DND-41 (cell line): ENCODE results near the gene RGS12.
A peak's percentile ranks its signal among the peaks of the same experiment; 100 is the strongest.

Experiments used
- ATAC-seq: fragments of 200-7000 bp; cut with Tn5 transposase; 3 replicates; pipeline ENCODE4 v1.9.1; 2021; ENCODE audit warnings: low read depth; ENCODE audit not compliant: insufficient read depth
- DNase-seq: peaks from one replicate; pipeline ENCODE4 v3.0.0-alpha.2; 2020
- H2AFZ ChIP-seq: 2 replicates; pipeline ENCODE4 v1.6.0; 2012; ENCODE audit warnings: low read depth, low read length
- H3K27ac ChIP-seq: 2 replicates; pipeline ENCODE4 v1.5.1; 2012; ENCODE audit warnings: low read length, inconsistent platforms
- H3K27me3 ChIP-seq: fragments of 200-600 bp; sonication (generic); 2 replicates; pipeline ENCODE4 v1.6.0; 2012; ENCODE audit warnings: low read length, mild to moderate bottlenecking, inconsistent platforms; ENCODE audit not compliant: insufficient read depth, poor library complexity
- H3K36me3 ChIP-seq: 2 replicates; pipeline ENCODE4 v1.5.1; 2012; ENCODE audit warnings: low read length, inconsistent platforms; ENCODE audit not compliant: insufficient read depth
- H3K4me1 ChIP-seq: 2 replicates; pipeline ENCODE4 v1.5.1; 2012; ENCODE audit warnings: mild to moderate bottlenecking, low read length; ENCODE audit not compliant: insufficient read depth
- H3K4me2 ChIP-seq: 2 replicates; pipeline ENCODE4 v1.6.0; 2012; ENCODE audit warnings: mild to moderate bottlenecking, moderate library complexity, low read length, inconsistent platforms; ENCODE audit not compliant: insufficient read depth
- H3K4me3 ChIP-seq, 2 experiments: fragments of 200-600 bp in 1 of 2; shearing (Covaris generic) in 1 of 2; 2 replicates each; pipeline ENCODE4 v1.5.1; 2012 to 2016; ENCODE audit warnings: inconsistent platforms in 2 of 2, low read length in 2 of 2, mild to moderate bottlenecking in 2 of 2, low read depth in 1 of 2, moderate library complexity in 1 of 2
- H3K79me2 ChIP-seq: 2 replicates; pipeline ENCODE4 v1.6.0; 2012; ENCODE audit warnings: low read length, inconsistent platforms; ENCODE audit not compliant: insufficient read depth
- H3K9ac ChIP-seq: 2 replicates; pipeline ENCODE4 v1.6.0; 2012; ENCODE audit warnings: low read depth, mild to moderate bottlenecking, inconsistent platforms, low read length, moderate library complexity
- H3K9me3 ChIP-seq: 2 replicates; pipeline ENCODE4 v1.5.1; 2012; ENCODE audit warnings: low read length, moderate library complexity, mild to moderate bottlenecking, inconsistent platforms; ENCODE audit not compliant: insufficient read depth, severe bottlenecking
- H4K20me1 ChIP-seq: 2 replicates; pipeline ENCODE4 v1.6.0; 2012; ENCODE audit warnings: low read length; ENCODE audit not compliant: insufficient read depth
- CTCF ChIP-seq: IDR thresholded peaks from 2 replicates; pipeline ENCODE4 v1.5.1; 2012; ENCODE audit warnings: borderline replicate concordance, low read length, moderate library complexity, mild to moderate bottlenecking; ENCODE audit not compliant: poor library complexity, severe bottlenecking; ENCODE audit errors: extremely low read depth
- EZH2 ChIP-seq: IDR thresholded peaks from 3 replicates; pipeline ENCODE4 v1.6.1; 2012; ENCODE audit warnings: borderline replicate concordance, low read depth, mild to moderate bottlenecking, moderate library complexity, low read length, inconsistent platforms; ENCODE audit not compliant: severe bottlenecking

The RGS12 gene

DNA sequence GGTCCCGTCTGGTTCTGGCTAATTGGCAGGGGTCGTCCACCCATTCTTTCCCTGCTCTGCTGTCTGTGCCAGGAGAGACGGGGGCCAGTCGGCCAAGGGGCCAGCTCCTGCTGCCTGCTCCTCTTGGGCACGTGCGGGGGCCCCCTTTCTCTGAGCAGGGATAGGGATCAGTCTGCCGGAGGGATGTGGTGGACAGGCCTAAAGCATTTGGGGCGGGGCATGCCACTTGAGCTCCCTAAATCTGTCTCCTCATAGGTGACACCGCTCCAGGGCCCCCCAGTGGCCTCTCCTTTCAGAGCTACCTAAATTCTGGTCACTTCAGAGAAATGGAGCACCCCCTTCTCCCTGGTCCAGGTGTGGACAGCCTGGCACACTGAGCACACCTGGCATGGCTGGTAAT, 48.1 kb upstream of the RGS12 start:
- no peaks in the 10 kb centered on the region for H3K27me3 ChIP-seq
- TF ChIP-seq EZH2: no peak
- no peak for TF ChIP-seq CTCF
- H3K79me2 ChIP-seq: no peaks in the 10 kb centered on the region
- H3K4me1 ChIP-seq: no peaks in the 10 kb centered on the region
- no peak for DNase-seq
- H2AFZ ChIP-seq: no peak overlapping the region
- H4K20me1 ChIP-seq: peaks cover 15% of the 10 kb centered on the region
- no peak overlapping the region for H3K9ac ChIP-seq
- H3K4me2 ChIP-seq: no peak overlapping the region
- no peak for ATAC-seq
- no peak overlapping the region for H3K4me3 ChIP-seq
- no peaks in the 10 kb centered on the region for H3K9me3 ChIP-seq
- H3K27ac ChIP-seq: no peak overlapping the region
- peaks cover 18% of the 10 kb centered on the region for H3K36me3 ChIP-seq

- H3K9me3 ChIP-seq: no peaks in the 10 kb centered on the region
- H3K79me2 ChIP-seq: no peaks in the 10 kb centered on the region
- no peak for TF ChIP-seq EZH2
- no peak for TF ChIP-seq CTCF
- H3K27ac ChIP-seq: no peak overlapping the region
- ATAC-seq (no peak), DNase-seq (no peak)
- no peaks in the 10 kb centered on the region for H3K27me3 ChIP-seq
- H3K4me1 ChIP-seq: no peaks in the 10 kb centered on the region
- H3K4me2 ChIP-seq: no peak overlapping the region
- peaks cover 10% of the 10 kb centered on the region for H4K20me1 ChIP-seq
- no peak overlapping the region for H3K4me3 ChIP-seq
- H2AFZ ChIP-seq: no peak overlapping the region
- H3K36me3 ChIP-seq: peaks cover 11% of the 10 kb centered on the region
- H3K9ac ChIP-seq: no peak overlapping the region
These were observed 47.1 kb upstream of the RGS12 start for GRCh38 chr4:3245676-3246075.

DNA sequence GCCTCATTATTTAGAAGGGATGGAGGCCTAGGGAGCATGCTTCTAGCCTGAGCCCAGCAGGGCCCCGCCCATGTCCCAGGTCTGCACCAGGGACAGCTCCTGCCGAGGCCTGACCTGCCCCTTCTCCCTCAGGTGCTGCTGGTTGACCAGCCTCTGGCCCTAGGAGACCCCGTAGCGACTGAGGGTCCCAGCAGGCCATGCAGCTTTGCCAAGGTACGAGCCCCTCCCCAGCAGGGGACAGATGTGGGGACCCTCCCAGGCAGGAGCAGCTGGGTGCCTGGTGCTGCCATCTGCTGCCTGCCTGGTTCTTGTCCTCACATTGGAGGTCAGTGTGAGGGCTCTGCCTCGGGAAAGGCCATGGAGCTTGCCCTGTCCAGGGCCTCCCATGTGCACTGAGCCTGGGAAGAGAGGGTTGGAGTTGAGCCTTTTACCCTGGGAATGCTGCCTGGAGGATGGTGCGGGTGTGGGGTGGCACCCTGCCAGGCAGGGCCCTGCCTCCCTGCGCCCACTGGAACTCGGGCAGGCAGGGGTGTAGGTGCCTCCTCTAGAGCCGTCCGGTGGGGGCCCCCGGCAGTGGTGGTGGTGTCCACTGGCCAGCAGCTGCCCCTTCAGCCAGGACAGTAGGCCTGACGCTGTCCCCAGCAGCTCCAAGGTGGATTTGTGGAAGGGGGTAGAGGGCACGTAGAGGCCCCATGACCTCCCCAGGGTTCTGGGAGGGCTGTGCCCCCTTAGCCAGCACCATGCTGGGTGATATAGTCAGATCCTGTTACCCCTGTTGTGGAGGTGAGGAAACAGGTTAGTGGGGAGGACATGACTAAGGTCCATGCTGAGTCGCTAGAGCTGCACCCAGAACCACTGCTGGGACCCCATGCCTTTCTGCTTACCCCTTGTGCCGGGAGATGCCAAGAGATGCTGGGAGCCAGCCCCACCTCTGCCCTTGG, 46.1 kb upstream of the RGS12 start:
- no peaks in the 10 kb centered on the region for H3K4me1 ChIP-seq
- H3K9me3 ChIP-seq: no peaks in the 10 kb centered on the region
- H3K9ac ChIP-seq: no peak overlapping the region
- H3K27ac ChIP-seq: no peak overlapping the region
- no peaks in the 10 kb centered on the region for H3K79me2 ChIP-seq
- peaks cover 10% of the 10 kb centered on the region for H4K20me1 ChIP-seq
- no peaks in the 10 kb centered on the region for H3K27me3 ChIP-seq
- H3K4me3 ChIP-seq: no peak overlapping the region
- peaks cover under 1% of the 10 kb centered on the region; the same call in 1 of the 2 replicates for H3K36me3 ChIP-seq
- ATAC-seq (0 out of 3 replicates have a peak, but pooled peaks have one; percentile 22), DNase-seq (no peak)
- no peak overlapping the region for H2AFZ ChIP-seq
- TF ChIP-seq CTCF (peak; percentile 35), EZH2 (no peak)
- no peak overlapping the region for H3K4me2 ChIP-seq
